Ascending aorta (tissue), 2 donors: Measurements from ENCODE around the gene ATP5MC2. TPM values are rescaled to one million over a fixed set of nuclear protein-coding genes. Genes with fewer than 3 reads are reported as not detected.
"Not testable (repeated sequence)": the region's sequence is repeated elsewhere in the genome, so short reads cannot be mapped to it uniquely, and the experiment has no call there.

Experiments used
- DNase-seq, 2 donors: peaks; one replicate each; pipeline ENCODE4 v3.0.0-alpha.2; 2019; ENCODE audit warnings: low spot score in 2 of 2
- H3K27ac ChIP-seq, 2 donors: fragments of 200-600 bp; sonication (generic); one replicate each; pipeline ENCODE4 v1.5.1; 2016 to 2017; ENCODE audit warnings: mild to moderate bottlenecking in 1 of 2
- H3K27me3 ChIP-seq: fragments of 200-600 bp; sonication (generic); one replicate; pipeline ENCODE4 v1.5.1; 2017
- H3K36me3 ChIP-seq, 2 donors: fragments of 200-600 bp; sonication (generic); one replicate each; pipeline ENCODE4 v1.5.1; 2016
- H3K4me1 ChIP-seq, 2 donors: fragments of 200-600 bp; sonication (generic); one replicate each; pipeline ENCODE4 v1.5.1; 2016 to 2017; ENCODE audit warnings: mild to moderate bottlenecking in 1 of 2
- H3K4me3 ChIP-seq, 2 donors: fragments of 200-600 bp; sonication (generic); one replicate each; pipeline ENCODE4 v1.5.1; 2016 to 2017; ENCODE audit warnings: mild to moderate bottlenecking in 1 of 2
- H3K9me3 ChIP-seq, 2 donors: fragments of 200-600 bp; sonication (generic); one replicate each; pipeline ENCODE4 v1.5.1; 2016
- CTCF ChIP-seq, 3 experiments: fragments of 200-600 bp in 2 of 3; fragments of 450-650 bp in 1 of 3; sonication (generic) in 2 of 3; IDR thresholded peaks; one replicate each; pipeline ENCODE4 v1.5.1; 2016 to 2019; ENCODE audit warnings: antibody characterized with exemption in 3 of 3, mild to moderate bottlenecking in 1 of 3, moderate library complexity in 1 of 3
- intact Hi-C: fragments of 100-400 bp; cut with DNase I; formaldehyde crosslinking; loops from one replicate; pipeline ENCODE4 v1.15.1; 2023
- total RNA-seq: library from RNA; depleted of rRNA; stranded (reverse); fragments of >200 nt; gene quantifications from one replicate; pipeline ENCODE4 v1.1.0, GENCODE V29; 2016

The ATP5MC2 gene
- 284 TPM for total RNA-seq

DNA sequence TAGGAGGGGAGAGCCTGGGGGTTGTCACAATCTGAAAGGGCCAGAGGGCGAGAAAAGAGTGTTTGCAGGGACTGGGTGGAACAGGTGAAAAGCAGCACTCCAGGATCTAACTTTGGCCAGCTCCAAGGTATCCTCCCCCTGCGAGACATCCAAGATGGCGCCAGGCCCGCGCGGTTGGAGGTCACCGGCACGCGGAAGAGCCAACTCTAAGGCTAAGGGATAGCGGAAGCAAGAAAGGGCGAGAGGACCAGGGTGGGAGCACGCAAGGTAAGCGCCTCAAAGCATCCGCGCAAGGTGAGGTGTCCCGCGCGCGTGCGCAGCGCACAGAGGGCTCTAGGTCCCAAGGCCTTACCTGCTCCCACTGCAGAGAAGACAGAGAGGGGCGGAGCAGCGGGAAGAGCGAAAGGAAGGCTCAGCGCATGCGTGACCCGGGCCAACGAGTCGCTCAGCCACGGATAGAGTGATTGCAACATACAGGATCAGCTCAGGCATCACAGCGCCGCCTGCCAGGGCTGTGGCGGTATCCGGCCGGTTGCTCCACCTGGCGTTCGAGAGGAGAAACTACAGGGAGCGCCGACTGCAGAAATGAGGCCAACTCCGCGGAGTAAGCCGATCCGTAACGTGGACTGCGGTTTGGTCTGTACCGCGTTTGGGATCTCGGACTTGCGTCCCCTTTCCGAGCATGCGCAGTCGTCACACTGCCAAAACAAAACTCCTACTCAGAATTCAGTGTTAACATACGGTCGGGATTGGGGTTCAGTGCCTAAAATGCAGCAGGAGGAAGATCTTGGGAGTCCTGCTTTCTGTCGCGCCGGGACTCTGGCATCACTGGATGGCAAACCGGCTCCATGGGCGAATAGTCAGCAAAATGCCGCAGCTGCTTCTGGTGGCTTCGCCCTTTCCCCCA lies at the start of gene ATP5MC2:
Gene ATP5MC2, minus strand, starts transcription at position 383 of the 907 bp plus-strand sequence. CDS start 3,469 bp downstream, outside the sequence.
- DNase-seq: peak; percentile 92 to 98
- intact Hi-C loops: loop anchor here (1.0 to 5.0 kb wide), 4 partner anchors 17 to 133 kb away; partner anchors contain the start of gene ATF7
- Histone ChIP-seq H3K27ac (peak within 1 kb of the TSS; percentile 95 to 96), H3K4me1 (peaks cover 7 to 22% of the 10 kb centered on the region in 2 donors), H3K4me3 (peak within 1 kb of the TSS; percentile 74 to 92), H3K9me3 (no peaks in the 10 kb centered on the region), H3K36me3 (peaks cover 15 to 21% of the 10 kb centered on the region in 2 donors), H3K27me3 (no peaks in the 10 kb centered on the region)
- peak; percentile 96 to 100 (median 98) for TF ChIP-seq CTCF (IDR thresholded peaks at IDR 0.05)

- Histone ChIP-seq H3K4me1 (peaks cover 8 to 17% of the 10 kb centered on the region in 2 donors), H3K36me3 (peaks cover 61 to 68% of the 10 kb centered on the region in 2 donors), H3K27ac (no peak overlapping the region), H3K9me3 (no peaks in the 10 kb centered on the region), H3K4me3 (no peak overlapping the region), H3K27me3 (no peaks in the 10 kb centered on the region)
- no peak for DNase-seq
- TF ChIP-seq CTCF (IDR thresholded peaks at IDR 0.05): no peak
- intact Hi-C loops: no loop called here
Measured at GRCh38 chr12:53722450-53723041, 46.7 kb upstream of the ATP5MC2 start.

GRCh38 chr12:53720946-53721345 lies 45.1 kb upstream of the ATP5MC2 start:
- TF ChIP-seq CTCF (IDR thresholded peaks at IDR 0.05): no peak
- Histone ChIP-seq H3K36me3 (peaks cover 77 to 84% of the 10 kb centered on the region in 2 donors), H3K4me3 (no peak overlapping the region), H3K27ac (no peak overlapping the region), H3K9me3 (no peaks in the 10 kb centered on the region), H3K4me1 (peaks cover 4 to 11% of the 10 kb centered on the region in 2 donors), H3K27me3 (no peaks in the 10 kb centered on the region)
- intact Hi-C loops: loop anchor here (2.0 kb wide), 1 partner anchor 18 kb away; no protein-coding TSS in a partner anchor
- no peak for DNase-seq

DNA sequence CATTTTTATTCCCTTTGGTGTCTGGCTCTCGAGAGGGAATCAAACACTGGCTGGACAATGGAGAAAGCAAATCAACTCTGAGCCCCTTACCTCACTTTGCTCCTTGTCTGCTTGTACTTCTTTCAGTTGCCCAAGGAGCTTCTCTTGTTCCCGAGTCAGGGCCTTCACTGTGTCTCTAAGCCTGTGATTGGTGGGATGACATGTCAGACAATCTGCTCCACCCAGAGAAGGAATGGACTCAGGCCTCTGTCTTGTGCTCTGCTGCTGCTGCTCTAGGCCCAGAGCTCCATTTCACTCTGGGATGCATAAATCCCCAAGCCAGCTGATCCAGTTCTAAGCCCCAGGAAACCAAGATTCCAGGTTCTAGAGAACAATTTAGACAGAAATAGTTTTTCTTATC lies 43.8 kb upstream of the ATP5MC2 start:
- DNase-seq: no peak
- intact Hi-C loops: loop anchor here (2.0 kb wide), 1 partner anchor 19 kb away; no protein-coding TSS in a partner anchor
- Histone ChIP-seq H3K4me3 (no peak overlapping the region), H3K27ac (no peak overlapping the region), H3K27me3 (no peaks in the 10 kb centered on the region), H3K9me3 (no peaks in the 10 kb centered on the region), H3K4me1 (no peaks in the 10 kb centered on the region), H3K36me3 (peaks cover 87 to 93% of the 10 kb centered on the region in 2 donors)
- TF ChIP-seq CTCF (IDR thresholded peaks at IDR 0.05): no peak

DNA sequence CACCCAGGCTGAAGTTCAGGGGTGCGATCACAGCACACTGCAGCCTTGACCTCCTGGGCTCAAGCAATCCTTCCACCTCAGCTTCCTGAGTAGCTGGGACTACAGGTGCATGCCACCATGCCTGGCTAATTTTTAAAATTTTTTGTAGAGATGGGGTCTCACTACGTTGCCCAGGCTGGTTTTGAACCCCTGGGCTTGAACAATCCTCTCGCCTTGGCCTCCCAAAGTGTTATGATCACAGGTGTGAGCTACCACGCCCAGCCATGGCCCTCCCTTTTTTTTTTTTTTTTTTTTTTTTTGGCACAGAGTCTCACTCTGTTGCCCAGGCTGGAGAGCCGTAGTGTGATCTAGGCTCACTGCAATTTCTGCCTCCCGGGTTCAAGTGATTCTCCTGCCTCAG lies 42.7 kb upstream of the ATP5MC2 start:
- intact Hi-C loops, H3K9me3 ChIP-seq, H3K27ac ChIP-seq, H3K4me1 ChIP-seq, H3K27me3 ChIP-seq, DNase-seq, H3K4me3 ChIP-seq: not testable (repeated sequence)
- peaks cover 87 to 93% of the 10 kb centered on the region in 2 donors for H3K36me3 ChIP-seq

DNA sequence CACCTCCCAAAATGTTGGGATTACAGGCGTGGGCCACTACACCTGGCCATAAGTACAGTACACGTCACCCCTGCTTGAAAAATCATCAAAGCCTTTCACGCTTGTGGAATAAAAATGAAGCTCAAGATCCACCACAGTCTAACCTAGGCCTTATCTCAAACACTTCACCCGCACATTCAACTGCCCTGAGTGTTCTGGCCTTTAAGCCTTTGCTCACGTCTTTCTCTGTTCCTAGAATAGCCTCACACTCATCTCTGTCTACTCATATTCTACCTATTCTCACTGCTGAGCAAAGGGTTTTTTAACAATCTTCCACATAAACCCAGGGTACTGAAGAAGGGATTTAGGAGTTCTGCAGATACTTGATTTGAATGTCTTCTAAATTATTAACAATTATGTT lies 41.4 kb upstream of the ATP5MC2 start:
- DNase-seq: no peak
- H3K4me3 ChIP-seq: no peak overlapping the region
- no peak overlapping the region for H3K27ac ChIP-seq
- H3K4me1 ChIP-seq: no peaks in the 10 kb centered on the region
- intact Hi-C loops: no loop called here
- no peak for TF ChIP-seq CTCF (IDR thresholded peaks at IDR 0.05)
- H3K36me3 ChIP-seq: peaks cover 86 to 93% of the 10 kb centered on the region in 2 donors
- no peaks in the 10 kb centered on the region for H3K27me3 ChIP-seq
- H3K9me3 ChIP-seq: no peaks in the 10 kb centered on the region
